ENCODE measurements around the gene CACNA2D3. TPM values are rescaled to one million over a fixed set of nuclear protein-coding genes. Genes with fewer than 3 reads are reported as not detected.

Gene CACNA2D3
- total RNA-seq, 1 donor from 2014 or later: 10.0 TPM

- peaks cover 5% of the 10 kb centered on the region for H3K4me1 Mint-ChIP-seq (ENCODE audit: low read depth, unreplicated experiment)
- H3K9me3 Mint-ChIP-seq (ENCODE audit: unreplicated experiment): no peaks in the 10 kb centered on the region
- no peaks in the 10 kb centered on the region for H3K36me3 Mint-ChIP-seq (ENCODE audit: unreplicated experiment)
- no peak overlapping the region for H3K4me3 Mint-ChIP-seq (ENCODE audit: unreplicated experiment)
- H3K27ac Mint-ChIP-seq (ENCODE audit: unreplicated experiment): no peak overlapping the region
- no peak for DNase-seq
- H3K27me3 Mint-ChIP-seq (ENCODE audit: unreplicated experiment): no peaks in the 10 kb centered on the region
- TF ChIP-seq, protein P1, sequence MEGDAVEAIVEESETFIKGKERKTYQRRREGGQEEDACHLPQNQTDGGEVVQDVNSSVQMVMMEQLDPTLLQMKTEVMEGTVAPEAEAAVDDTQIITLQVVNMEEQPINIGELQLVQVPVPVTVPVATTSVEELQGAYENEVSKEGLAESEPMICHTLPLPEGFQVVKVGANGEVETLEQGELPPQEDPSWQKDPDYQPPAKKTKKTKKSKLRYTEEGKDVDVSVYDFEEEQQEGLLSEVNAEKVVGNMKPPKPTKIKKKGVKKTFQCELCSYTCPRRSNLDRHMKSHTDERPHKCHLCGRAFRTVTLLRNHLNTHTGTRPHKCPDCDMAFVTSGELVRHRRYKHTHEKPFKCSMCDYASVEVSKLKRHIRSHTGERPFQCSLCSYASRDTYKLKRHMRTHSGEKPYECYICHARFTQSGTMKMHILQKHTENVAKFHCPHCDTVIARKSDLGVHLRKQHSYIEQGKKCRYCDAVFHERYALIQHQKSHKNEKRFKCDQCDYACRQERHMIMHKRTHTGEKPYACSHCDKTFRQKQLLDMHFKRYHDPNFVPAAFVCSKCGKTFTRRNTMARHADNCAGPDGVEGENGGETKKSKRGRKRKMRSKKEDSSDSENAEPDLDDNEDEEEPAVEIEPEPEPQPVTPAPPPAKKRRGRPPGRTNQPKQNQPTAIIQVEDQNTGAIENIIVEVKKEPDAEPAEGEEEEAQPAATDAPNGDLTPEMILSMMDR (IDR thresholded peaks at IDR 0.05; ENCODE audit: partially characterized antibody, unreplicated experiment): no peak
Observed at GRCh38 chr3:54988302-54988837, 866.0 kb downstream of the CACNA2D3 start.

DNA sequence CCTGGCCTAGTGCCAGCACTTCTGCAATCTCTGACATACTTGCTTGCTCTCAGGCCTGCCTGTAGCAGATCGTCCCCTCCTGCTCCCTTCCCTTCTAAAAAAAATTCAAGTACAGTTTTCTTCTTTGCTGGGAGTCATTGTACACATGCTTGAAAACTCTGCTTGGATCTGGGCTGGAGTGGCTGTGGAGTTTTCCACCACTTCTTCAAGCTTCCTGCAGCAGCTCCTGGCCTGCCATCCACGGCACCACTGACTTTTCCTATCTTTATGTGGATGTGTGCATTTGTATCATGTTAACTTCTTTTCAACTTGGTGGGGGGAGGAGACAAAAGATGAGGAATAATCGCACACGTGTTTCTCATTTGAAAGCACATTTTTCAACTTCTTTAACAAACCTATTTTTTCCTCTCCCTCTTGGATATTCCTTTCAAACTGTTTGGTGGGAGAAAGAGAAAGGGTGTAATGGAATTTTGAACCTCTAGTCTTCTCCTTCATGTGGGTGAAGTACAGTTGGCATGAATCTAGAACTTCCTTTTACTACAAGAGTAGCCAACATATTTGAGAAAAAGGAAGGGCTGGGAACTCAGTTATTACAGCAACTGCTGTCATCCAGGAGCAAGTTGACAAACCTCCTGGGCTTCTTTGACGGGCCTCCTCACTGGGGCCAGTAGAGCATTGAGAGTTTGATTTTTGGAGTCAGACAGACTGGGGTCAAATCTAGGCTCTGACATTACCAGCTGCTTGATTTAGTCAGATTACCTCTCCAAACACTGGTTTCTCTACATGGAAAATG, 866.7 kb downstream of the CACNA2D3 start:
- Mint-ChIP-seq H3K27ac (ENCODE audit: unreplicated experiment) (no peak overlapping the region), H3K27me3 (ENCODE audit: unreplicated experiment) (no peaks in the 10 kb centered on the region), H3K4me1 (ENCODE audit: low read depth, unreplicated experiment) (peaks cover 5% of the 10 kb centered on the region), H3K9me3 (ENCODE audit: unreplicated experiment) (no peaks in the 10 kb centered on the region), H3K36me3 (ENCODE audit: unreplicated experiment) (no peaks in the 10 kb centered on the region), H3K4me3 (ENCODE audit: unreplicated experiment) (no peak overlapping the region)
- no peak for DNase-seq
- TF ChIP-seq, protein P1 (IDR thresholded peaks at IDR 0.05; ENCODE audit: partially characterized antibody, unreplicated experiment): no peak

- DNase-seq: no peak
- Mint-ChIP-seq H3K9me3 (ENCODE audit: unreplicated experiment) (no peaks in the 10 kb centered on the region), H3K4me1 (ENCODE audit: low read depth, unreplicated experiment) (no peaks in the 10 kb centered on the region), H3K27ac (ENCODE audit: unreplicated experiment) (no peak overlapping the region), H3K36me3 (ENCODE audit: unreplicated experiment) (no peaks in the 10 kb centered on the region), H3K4me3 (ENCODE audit: unreplicated experiment) (no peak overlapping the region), H3K27me3 (ENCODE audit: unreplicated experiment) (peaks cover 4% of the 10 kb centered on the region)
- TF ChIP-seq, protein P1 (IDR thresholded peaks at IDR 0.05; ENCODE audit: partially characterized antibody, unreplicated experiment): no peak
Observed at GRCh38 chr3:54994111-54994513, 871.8 kb downstream of the CACNA2D3 start.

DNA sequence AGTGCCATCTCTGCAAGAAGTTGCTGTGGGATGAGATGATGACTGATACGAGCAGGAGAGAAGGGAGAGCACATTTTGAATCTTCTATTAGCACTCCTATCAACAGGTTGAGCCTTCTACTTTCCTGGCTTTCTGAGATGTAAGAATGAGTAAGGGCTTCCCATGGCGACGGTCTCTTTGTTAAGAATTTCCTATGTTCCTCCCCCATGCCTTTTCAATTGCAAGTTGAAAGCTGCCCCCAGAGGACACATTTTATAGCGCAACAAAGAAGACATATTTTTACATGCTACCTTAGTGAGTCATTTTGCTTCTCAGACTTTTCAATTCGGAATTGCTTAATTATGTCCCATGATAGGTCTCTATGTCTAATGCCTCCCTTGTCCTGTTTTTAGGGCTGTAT, 876.8 kb downstream of the CACNA2D3 start:
- H3K27me3 Mint-ChIP-seq (ENCODE audit: unreplicated experiment): peaks cover 4% of the 10 kb centered on the region
- peaks cover 3% of the 10 kb centered on the region for H3K9me3 Mint-ChIP-seq (ENCODE audit: unreplicated experiment)
- no peaks in the 10 kb centered on the region for H3K36me3 Mint-ChIP-seq (ENCODE audit: unreplicated experiment)
- TF ChIP-seq, protein P1 (IDR thresholded peaks at IDR 0.05; ENCODE audit: partially characterized antibody, unreplicated experiment): no peak
- H3K4me3 Mint-ChIP-seq (ENCODE audit: unreplicated experiment): no peak overlapping the region
- peak overlapping the region; percentile 88 for H3K27ac Mint-ChIP-seq (ENCODE audit: unreplicated experiment)
- no peak for DNase-seq
- H3K4me1 Mint-ChIP-seq (ENCODE audit: low read depth, unreplicated experiment): peaks cover 14% of the 10 kb centered on the region

DNA sequence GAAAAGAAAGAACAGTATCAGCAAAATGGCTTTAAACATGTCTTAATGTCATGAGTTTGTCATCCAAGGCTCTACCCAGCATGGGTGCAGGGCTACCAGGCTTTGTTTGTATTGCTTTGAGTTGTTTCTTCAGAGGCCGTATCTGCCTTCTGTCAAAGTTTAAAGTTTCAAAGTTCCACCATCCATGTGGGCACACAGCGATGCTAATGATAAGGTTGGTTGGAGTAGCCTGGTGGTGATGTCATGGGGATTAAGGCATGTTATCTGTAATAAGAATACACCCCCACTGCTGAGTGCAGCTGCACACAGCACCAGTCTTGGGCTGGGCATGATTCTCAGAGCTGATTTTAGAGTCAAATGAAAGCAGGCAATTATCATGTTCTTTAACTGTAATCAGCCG, 877.5 kb downstream of the CACNA2D3 start:
- no peak for DNase-seq
- Mint-ChIP-seq H3K4me3 (ENCODE audit: unreplicated experiment) (peak overlapping the region; percentile 5), H3K27me3 (ENCODE audit: unreplicated experiment) (peaks cover 4% of the 10 kb centered on the region), H3K4me1 (ENCODE audit: low read depth, unreplicated experiment) (peaks cover 14% of the 10 kb centered on the region), H3K9me3 (ENCODE audit: unreplicated experiment) (peaks cover 3% of the 10 kb centered on the region), H3K27ac (ENCODE audit: unreplicated experiment) (peak overlapping the region; percentile 88), H3K36me3 (ENCODE audit: unreplicated experiment) (no peaks in the 10 kb centered on the region)
- TF ChIP-seq, protein P1 (IDR thresholded peaks at IDR 0.05; ENCODE audit: partially characterized antibody, unreplicated experiment): no peak
